LNCAP (cell line): Measurements from ENCODE around the gene WNT11.

Experiments used
- TF ChIP-seq, protein P1 (sequence below): fragments of 450-650 bp; IDR thresholded peaks from 2 replicates; pipeline ENCODE4 v1.5.1; 2017; ENCODE audit warnings: mild to moderate bottlenecking

Gene WNT11

DNA sequence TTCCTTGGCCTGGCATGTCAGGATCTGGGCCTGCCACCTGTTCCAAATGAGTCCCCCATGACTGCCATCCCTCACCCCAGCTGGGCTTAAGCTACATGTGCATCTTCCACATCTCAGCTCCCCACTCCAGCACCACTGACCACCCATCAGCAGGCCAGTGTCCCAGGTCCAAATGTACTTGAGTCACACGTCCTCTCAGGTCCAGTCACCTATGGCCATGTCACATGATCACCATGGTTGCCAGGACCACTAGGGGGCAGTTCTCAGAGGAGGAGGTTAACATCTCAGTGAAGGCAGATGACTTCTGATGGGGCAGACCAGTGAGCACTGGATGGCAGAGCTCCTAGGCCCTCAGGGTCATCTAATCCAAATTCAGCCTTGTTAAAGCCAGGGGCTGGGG lies 41.9 kb upstream of the WNT11 start:
- TF ChIP-seq, protein P1, sequence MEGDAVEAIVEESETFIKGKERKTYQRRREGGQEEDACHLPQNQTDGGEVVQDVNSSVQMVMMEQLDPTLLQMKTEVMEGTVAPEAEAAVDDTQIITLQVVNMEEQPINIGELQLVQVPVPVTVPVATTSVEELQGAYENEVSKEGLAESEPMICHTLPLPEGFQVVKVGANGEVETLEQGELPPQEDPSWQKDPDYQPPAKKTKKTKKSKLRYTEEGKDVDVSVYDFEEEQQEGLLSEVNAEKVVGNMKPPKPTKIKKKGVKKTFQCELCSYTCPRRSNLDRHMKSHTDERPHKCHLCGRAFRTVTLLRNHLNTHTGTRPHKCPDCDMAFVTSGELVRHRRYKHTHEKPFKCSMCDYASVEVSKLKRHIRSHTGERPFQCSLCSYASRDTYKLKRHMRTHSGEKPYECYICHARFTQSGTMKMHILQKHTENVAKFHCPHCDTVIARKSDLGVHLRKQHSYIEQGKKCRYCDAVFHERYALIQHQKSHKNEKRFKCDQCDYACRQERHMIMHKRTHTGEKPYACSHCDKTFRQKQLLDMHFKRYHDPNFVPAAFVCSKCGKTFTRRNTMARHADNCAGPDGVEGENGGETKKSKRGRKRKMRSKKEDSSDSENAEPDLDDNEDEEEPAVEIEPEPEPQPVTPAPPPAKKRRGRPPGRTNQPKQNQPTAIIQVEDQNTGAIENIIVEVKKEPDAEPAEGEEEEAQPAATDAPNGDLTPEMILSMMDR = no peak

DNA sequence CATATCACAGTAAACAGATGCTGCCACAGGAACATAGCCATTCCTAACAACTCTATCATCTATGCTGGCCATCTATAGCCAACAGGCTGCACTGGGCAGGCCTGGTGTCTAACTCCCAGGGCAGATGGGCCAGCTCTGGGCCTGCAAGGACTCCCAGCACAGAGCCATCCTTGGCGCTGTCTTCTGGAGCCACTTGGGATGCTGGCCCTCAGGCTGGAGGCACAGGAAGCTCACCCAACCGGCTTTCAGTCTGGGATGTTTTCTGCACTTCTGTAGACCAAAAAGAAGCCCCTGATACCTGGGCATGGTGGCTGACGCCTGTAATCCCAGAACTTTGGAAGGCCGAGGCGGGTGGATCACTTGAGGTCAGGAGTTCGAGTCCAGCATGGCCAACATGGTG lies 40.8 kb upstream of the WNT11 start:
- TF ChIP-seq, protein P1 = no peak

- TF ChIP-seq, protein P1 = no peak
Observed at GRCh38 chr11:76246271-76246933, 40.1 kb upstream of the WNT11 start.

GRCh38 chr11:76245720-76246119 lies 39.4 kb upstream of the WNT11 start:
- TF ChIP-seq, protein P1 = no peak

- TF ChIP-seq, protein P1 = no peak
Observed at GRCh38 chr11:76244316-76244851, 38.1 kb upstream of the WNT11 start.

DNA sequence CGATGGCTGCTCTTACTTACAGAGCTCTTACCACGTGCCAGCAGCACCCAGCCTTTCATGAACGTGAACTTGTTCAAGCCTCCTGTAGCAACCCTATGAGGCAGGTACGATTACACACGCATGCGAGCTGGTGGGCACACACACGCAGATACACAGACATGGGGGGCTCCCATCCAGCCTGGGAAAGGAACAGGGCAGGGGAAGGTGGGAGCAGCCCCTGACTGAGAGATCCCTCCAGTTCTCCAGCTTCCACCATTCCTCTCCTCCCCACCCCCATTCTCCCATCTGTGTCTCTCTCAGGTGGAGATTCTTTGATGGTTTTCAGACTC lies 37.6 kb upstream of the WNT11 start:
- TF ChIP-seq, protein P1 = no peak

DNA sequence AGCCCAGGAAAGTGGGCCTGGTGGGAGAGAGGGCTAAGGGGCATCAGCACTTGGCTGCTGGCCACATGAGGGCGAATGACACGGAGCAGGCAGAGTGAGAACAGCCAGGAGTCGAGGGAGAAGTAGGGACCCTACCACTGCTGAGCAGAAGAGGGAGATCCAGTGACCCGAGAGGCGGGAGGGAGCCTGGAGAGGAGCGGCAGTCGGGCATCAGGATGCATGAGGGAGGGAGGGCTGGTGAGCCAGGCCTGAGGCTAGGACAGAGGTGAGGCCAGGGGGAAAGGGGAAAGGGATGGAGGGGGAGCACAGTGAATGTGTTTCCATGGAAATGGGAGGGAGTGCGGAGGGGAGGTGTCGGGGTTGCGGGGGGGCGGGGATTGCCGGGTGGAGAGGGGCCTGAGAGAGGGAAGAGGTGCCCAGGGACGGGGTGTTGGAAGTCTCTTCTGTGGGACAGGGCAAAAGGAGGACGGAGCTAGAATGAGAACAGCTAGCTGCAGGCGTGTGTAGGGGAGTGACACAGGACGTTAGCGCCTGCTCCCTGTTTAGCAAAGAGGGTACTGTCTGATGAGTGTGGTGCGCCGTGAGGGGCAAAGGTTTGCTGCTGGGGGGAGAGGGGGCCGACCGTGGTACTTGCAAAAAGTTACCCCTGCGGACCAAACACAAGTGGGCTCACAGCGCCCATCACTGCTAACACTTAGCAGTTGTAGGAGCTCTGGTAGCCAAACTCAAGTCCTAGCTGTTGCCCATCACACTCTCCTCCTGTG lies 37.1 kb upstream of the WNT11 start:
- TF ChIP-seq, protein P1 = no peak
